SJSA1 (cell line): ENCODE results near the gene FCAMR. TPM values are rescaled to one million over a fixed set of nuclear protein-coding genes. Genes with fewer than 3 reads are reported as not detected.

Experiments used
- DNase-seq, 2 experiments: peaks; one replicate each; pipeline ENCODE4 v3.0.0-alpha.2; 2015 to 2020; ENCODE audit warnings: low spot score in 2 of 2, low read depth in 1 of 2
- H3K27ac ChIP-seq: fragments of 250-450 bp; sonication (Bioruptor Pico); 2 replicates; pipeline ENCODE4 v1.5.1; 2020; ENCODE audit warnings: mild to moderate bottlenecking, moderate library complexity
- H3K27me3 ChIP-seq: fragments of 250-450 bp; sonication (Bioruptor Pico); replicated peaks from 2 replicates; pipeline ENCODE4 v1.5.1; 2020; ENCODE audit warnings: mild to moderate bottlenecking, moderate library complexity
- H3K36me3 ChIP-seq: fragments of 250-450 bp; sonication (Bioruptor Pico); 2 replicates; pipeline ENCODE4 v1.5.1; 2020; ENCODE audit warnings: mild to moderate bottlenecking
- H3K4me1 ChIP-seq: fragments of 250-450 bp; sonication (Bioruptor Pico); replicated peaks from 2 replicates; pipeline ENCODE4 v1.6.1; 2021; ENCODE audit warnings: mild to moderate bottlenecking
- H3K4me3 ChIP-seq: fragments of 250-450 bp; sonication (Bioruptor Pico); 2 replicates; pipeline ENCODE4 v1.5.1; 2020; ENCODE audit warnings: mild to moderate bottlenecking
- H3K9me3 ChIP-seq: fragments of 250-450 bp; sonication (Bioruptor Pico); replicated peaks from 2 replicates; pipeline ENCODE4 v1.5.1; 2020; ENCODE audit warnings: mild to moderate bottlenecking
- total RNA-seq: library from RNA; depleted of rRNA; stranded (reverse); fragments of >200 nt; shearing (Covaris generic); gene quantifications from 2 replicates; pipeline ENCODE4 v1.2.3, GENCODE V29; 2014

Gene FCAMR
- total RNA-seq, 1 experiment from 2014 or later = not detected

- no peaks in the 10 kb centered on the region for H3K4me1 ChIP-seq
- no peaks in the 10 kb centered on the region for H3K9me3 ChIP-seq
- peaks cover 15% of the 10 kb centered on the region; the same call in 1 of the 2 replicates for H3K27me3 ChIP-seq
- DNase-seq = peak in 1 of 2 experiments; percentile 39
- H3K4me3 ChIP-seq = no peak overlapping the region
- H3K36me3 ChIP-seq = no peaks in the 10 kb centered on the region
- H3K27ac ChIP-seq = no peak overlapping the region
These were observed 12.0 kb upstream of the FCAMR start for GRCh38 chr1:206982216-206982615.

- H3K4me3 ChIP-seq = no peak overlapping the region
- H3K27ac ChIP-seq = no peak overlapping the region
- no peaks in the 10 kb centered on the region for H3K9me3 ChIP-seq
- peaks cover 8% of the 10 kb centered on the region; the same call in 1 of the 2 replicates for H3K27me3 ChIP-seq
- H3K36me3 ChIP-seq = no peaks in the 10 kb centered on the region
- no peaks in the 10 kb centered on the region for H3K4me1 ChIP-seq
- DNase-seq = peak in 1 of 2 experiments; percentile 12
These were observed 9.3 kb upstream of the FCAMR start for GRCh38 chr1:206979379-206980043.

- DNase-seq = no peak
- Histone ChIP-seq H3K9me3 (no peaks in the 10 kb centered on the region), H3K27me3 (no peaks in the 10 kb centered on the region), H3K4me1 (no peaks in the 10 kb centered on the region), H3K4me3 (no peak overlapping the region), H3K27ac (no peak overlapping the region), H3K36me3 (no peaks in the 10 kb centered on the region)
These were observed 8.0 kb upstream of the FCAMR start for GRCh38 chr1:206978259-206978658.

DNA sequence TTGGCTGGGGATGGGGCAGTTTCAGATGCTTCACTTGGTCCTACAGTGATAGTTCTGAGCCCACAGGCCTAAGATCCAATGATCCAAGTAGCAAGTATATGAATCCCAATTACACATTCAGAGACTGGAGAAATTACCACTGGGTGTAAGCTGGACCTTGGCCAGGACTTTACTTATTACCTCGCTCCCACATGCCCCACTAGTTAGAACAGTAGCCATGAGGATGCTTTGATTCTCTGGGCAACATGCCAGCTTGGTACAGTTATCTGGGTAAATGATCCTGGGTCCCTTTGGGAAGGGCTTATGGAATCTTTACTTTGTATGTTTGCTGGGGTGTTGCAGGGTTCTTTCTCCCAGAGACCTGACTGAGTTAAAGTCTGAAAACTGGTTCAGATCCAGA is 5.0 kb upstream of the FCAMR start:
- no peak for DNase-seq
- H3K36me3 ChIP-seq = no peaks in the 10 kb centered on the region
- no peaks in the 10 kb centered on the region for H3K4me1 ChIP-seq
- no peaks in the 10 kb centered on the region for H3K9me3 ChIP-seq
- H3K4me3 ChIP-seq = no peak overlapping the region
- H3K27me3 ChIP-seq = no peaks in the 10 kb centered on the region
- H3K27ac ChIP-seq = no peak overlapping the region

- no peak overlapping the region for H3K27ac ChIP-seq
- no peaks in the 10 kb centered on the region for H3K36me3 ChIP-seq
- H3K9me3 ChIP-seq = no peaks in the 10 kb centered on the region
- no peak for DNase-seq
- H3K27me3 ChIP-seq = no peaks in the 10 kb centered on the region
- no peaks in the 10 kb centered on the region for H3K4me1 ChIP-seq
- H3K4me3 ChIP-seq = no peak overlapping the region
These were observed 3.9 kb upstream of the FCAMR start for GRCh38 chr1:206974140-206974539.

DNA sequence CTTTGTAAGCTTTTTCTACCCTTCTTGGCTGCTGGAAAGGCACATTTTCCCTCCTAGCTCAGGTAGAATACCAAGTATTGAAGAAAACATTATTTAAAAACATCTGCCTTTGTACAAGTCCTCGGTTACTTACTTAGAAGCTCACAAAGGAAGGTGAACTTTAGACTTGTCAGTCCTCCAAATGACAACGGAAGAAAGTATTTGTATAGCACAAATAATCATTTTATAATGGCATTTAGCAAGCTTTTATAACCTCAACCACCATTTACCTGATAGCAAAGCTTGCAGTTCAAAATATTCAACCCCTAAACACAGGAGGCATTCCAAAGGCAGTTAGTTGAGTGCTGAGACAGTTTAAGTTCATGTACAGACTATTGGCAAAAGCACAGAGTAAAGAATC is 2.5 kb upstream of the FCAMR start:
- no peaks in the 10 kb centered on the region for H3K9me3 ChIP-seq
- H3K36me3 ChIP-seq = no peaks in the 10 kb centered on the region

GRCh38 chr1:206971029-206971655 is 882 bp upstream of the FCAMR start:
- Histone ChIP-seq H3K27ac (no peak overlapping the region), H3K27me3 (no peaks in the 10 kb centered on the region), H3K4me3 (no peak overlapping the region), H3K4me1 (no peaks in the 10 kb centered on the region), H3K9me3 (no peaks in the 10 kb centered on the region), H3K36me3 (no peaks in the 10 kb centered on the region)
- DNase-seq = no peak

More for the DNA sequence above, 2.5 kb upstream of the FCAMR start:
- DNase-seq = no peak
- Histone ChIP-seq H3K27me3 (no peaks in the 10 kb centered on the region), H3K4me3 (no peak overlapping the region), H3K27ac (no peak overlapping the region), H3K4me1 (no peaks in the 10 kb centered on the region)

GRCh38 chr1:206969090-206969489 is 1.2 kb downstream of the FCAMR start:
- DNase-seq = no peak
- Histone ChIP-seq H3K36me3 (no peaks in the 10 kb centered on the region), H3K27me3 (no peaks in the 10 kb centered on the region), H3K27ac (no peak overlapping the region), H3K4me3 (no peak overlapping the region), H3K9me3 (no peaks in the 10 kb centered on the region), H3K4me1 (no peaks in the 10 kb centered on the region)

DNA sequence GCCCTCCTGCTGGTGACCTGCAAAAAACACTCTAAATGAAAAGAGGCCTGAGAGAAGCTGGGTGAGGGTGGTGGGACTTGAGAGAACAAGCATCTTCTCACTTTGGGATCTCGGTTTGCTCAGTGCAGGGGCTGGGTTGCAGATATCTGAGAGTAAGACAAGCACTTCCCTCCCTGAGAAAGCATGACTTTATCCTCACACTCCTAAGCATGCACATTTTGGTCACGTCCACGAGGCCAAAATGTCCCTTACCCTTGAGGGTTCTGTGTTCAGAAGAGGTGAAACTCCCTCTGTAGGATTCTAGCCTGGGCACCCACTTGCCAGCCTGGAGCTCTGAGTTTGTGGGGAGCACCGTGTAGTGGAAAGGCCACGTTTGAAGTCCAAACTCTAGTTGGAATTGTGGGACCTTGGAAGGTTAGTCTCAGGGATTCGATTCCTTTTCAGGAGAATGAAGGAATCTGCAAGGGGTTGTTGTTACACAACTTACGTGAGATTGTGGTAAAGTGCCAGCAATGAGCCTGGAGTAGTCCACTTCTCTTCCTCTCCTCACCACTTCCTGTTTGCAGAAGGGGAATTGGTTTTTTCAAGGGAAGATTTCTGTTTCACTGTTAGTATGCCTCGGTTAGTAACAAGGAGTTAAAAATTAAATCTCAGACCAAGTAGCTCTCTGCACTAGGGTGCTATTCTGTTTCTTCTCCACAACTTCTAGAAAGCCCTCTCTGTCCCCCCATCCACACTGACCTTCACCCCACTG is 3.0 kb downstream of the FCAMR start:
- Histone ChIP-seq H3K4me3 (no peak overlapping the region), H3K36me3 (no peaks in the 10 kb centered on the region), H3K27ac (no peak overlapping the region), H3K27me3 (no peaks in the 10 kb centered on the region), H3K9me3 (no peaks in the 10 kb centered on the region), H3K4me1 (no peaks in the 10 kb centered on the region)
- DNase-seq = no peak

DNA sequence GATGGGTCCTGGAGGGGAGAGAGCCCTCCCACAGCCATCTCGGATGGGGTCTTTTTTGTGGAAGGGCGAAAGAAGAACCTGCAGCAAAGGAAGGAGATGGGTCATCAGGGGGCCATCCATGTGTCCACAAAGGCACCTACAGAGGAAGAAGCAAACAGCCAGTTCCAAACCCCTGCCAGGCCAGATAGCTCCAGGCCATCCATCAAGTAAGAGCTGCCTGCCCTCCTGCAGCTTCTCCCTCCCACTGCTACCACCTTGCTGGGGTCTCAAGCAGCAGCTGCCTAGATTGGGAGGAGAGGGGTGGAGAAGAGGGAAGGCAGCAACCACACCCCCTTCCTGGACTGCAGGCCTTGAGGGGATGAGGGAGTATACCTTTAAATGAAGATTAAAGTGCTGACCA is 4.5 kb downstream of the FCAMR start:
- H3K4me3 ChIP-seq = no peak overlapping the region
- H3K4me1 ChIP-seq = no peaks in the 10 kb centered on the region
- no peaks in the 10 kb centered on the region for H3K9me3 ChIP-seq
- no peaks in the 10 kb centered on the region for H3K27me3 ChIP-seq
- DNase-seq = no peak
- no peaks in the 10 kb centered on the region for H3K36me3 ChIP-seq
- no peak overlapping the region for H3K27ac ChIP-seq

DNA sequence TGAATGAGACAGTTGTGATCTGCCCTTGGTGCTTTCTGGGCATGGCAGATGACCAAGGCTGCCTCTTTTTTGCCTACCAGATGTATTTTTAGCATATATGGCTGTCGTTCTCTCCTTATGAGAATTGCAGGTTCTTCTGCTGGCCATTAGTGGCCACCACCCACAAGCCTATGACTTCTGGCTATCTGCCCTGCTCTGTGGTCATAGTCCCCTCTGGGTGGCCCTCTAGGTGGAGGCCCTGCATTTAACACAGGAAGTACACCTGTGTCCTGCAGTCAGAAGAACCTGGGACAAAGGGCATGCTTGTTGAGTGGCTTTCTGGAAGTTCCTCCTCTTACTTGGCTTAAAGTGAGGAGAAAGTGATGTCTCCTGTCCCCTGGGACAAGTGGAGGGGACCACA is 6.5 kb downstream of the FCAMR start:
- H3K4me3 ChIP-seq = no peak overlapping the region
- no peaks in the 10 kb centered on the region for H3K36me3 ChIP-seq
- no peaks in the 10 kb centered on the region for H3K27me3 ChIP-seq
- no peak overlapping the region for H3K27ac ChIP-seq
- DNase-seq = no peak
- no peaks in the 10 kb centered on the region for H3K4me1 ChIP-seq
- H3K9me3 ChIP-seq = no peaks in the 10 kb centered on the region

- Histone ChIP-seq H3K4me3 (no peak overlapping the region), H3K27me3 (no peaks in the 10 kb centered on the region), H3K36me3 (no peaks in the 10 kb centered on the region), H3K27ac (no peak overlapping the region), H3K9me3 (no peaks in the 10 kb centered on the region), H3K4me1 (no peaks in the 10 kb centered on the region)
- no peak for DNase-seq
These were observed 7.0 kb downstream of the FCAMR start for GRCh38 chr1:206963119-206963712.

DNA sequence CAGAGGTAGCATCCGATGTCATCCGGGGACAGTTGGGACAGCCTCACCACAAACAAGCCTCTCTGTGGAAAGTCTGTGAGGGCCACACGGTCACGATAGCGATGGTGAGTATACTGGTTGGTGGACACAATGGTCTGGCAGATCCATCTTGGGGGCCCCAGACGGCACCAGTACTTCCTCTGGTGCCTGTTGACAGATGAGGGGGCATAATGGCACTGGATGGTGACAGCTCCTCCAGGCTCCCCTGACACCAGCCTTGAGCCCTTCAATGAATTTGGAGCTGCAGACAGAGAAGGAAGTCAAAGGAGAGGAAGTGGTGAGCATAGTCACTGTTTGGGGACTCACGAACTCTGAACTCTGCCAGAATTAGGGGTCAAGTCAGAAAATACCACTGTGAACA is 8.0 kb downstream of the FCAMR start:
- H3K9me3 ChIP-seq = no peaks in the 10 kb centered on the region
- H3K4me1 ChIP-seq = no peaks in the 10 kb centered on the region
- DNase-seq = no peak

GRCh38 chr1:206961668-206962067 is 8.6 kb downstream of the FCAMR start:
- no peak for DNase-seq
- Histone ChIP-seq H3K36me3 (no peaks in the 10 kb centered on the region), H3K4me1 (no peaks in the 10 kb centered on the region), H3K9me3 (no peaks in the 10 kb centered on the region), H3K27me3 (no peaks in the 10 kb centered on the region), H3K4me3 (no peak overlapping the region), H3K27ac (no peak overlapping the region)

More for the DNA sequence above, 8.0 kb downstream of the FCAMR start:
- no peaks in the 10 kb centered on the region for H3K27me3 ChIP-seq
- no peaks in the 10 kb centered on the region for H3K36me3 ChIP-seq
- H3K27ac ChIP-seq = no peak overlapping the region
- H3K4me3 ChIP-seq = no peak overlapping the region
